Lung (tissue), 12 donors: ENCODE results near the gene TARBP2. TPM values are rescaled to one million over a fixed set of nuclear protein-coding genes. Genes with fewer than 3 reads are reported as not detected.

Experiments
- ATAC-seq: fragments of 200-7000 bp; cut with Tn5 transposase; one replicate; pipeline ENCODE4 v1.9.1; 2020; ENCODE audit warnings: moderate number of reproducible peaks; ENCODE audit not compliant: insufficient read depth, low FRiP score
- DNase-seq, 3 donors: peaks; one replicate each; pipeline ENCODE4 v3.0.0-alpha.2; 2013 to 2017
- H3K27ac ChIP-seq, 2 donors: one replicate each; pipeline ENCODE4 v1.5.1; 2013; ENCODE audit warnings: mild to moderate bottlenecking in 2 of 2, moderate library complexity in 2 of 2, control low read depth in 1 of 2, inconsistent platforms in 1 of 2, low read depth in 1 of 2, low read length in 1 of 2
- H3K27me3 ChIP-seq, 3 donors: one replicate each; pipeline ENCODE4 v1.5.1; 2013; ENCODE audit warnings: low read length in 2 of 3; ENCODE audit not compliant: control insufficient read depth in 3 of 3, insufficient read depth in 3 of 3
- H3K36me3 ChIP-seq, 4 donors: one replicate each; pipeline ENCODE4 v1.5.1; 2013; ENCODE audit warnings: low read length in 4 of 4, mild to moderate bottlenecking in 1 of 4, moderate library complexity in 1 of 4; ENCODE audit not compliant: control insufficient read depth in 4 of 4, insufficient read depth in 4 of 4
- H3K4me1 ChIP-seq, 5 donors: one replicate each; pipeline ENCODE4 v1.5.1; 2013; ENCODE audit warnings: low read length in 5 of 5, mild to moderate bottlenecking in 2 of 5, moderate library complexity in 1 of 5; ENCODE audit not compliant: control insufficient read depth in 5 of 5, insufficient read depth in 5 of 5
- H3K4me3 ChIP-seq: one replicate; pipeline ENCODE4 v1.5.1; 2013; ENCODE audit warnings: mild to moderate bottlenecking, control low read depth, moderate library complexity
- H3K9ac ChIP-seq, 2 donors: one replicate each; pipeline ENCODE4 v1.5.1; 2013; ENCODE audit warnings: low read length in 2 of 2, control low read depth in 1 of 2; ENCODE audit not compliant: insufficient read depth in 1 of 2
- H3K9me3 ChIP-seq, 4 donors: one replicate each; pipeline ENCODE4 v1.5.1; 2013; ENCODE audit warnings: low read length in 3 of 4, mild to moderate bottlenecking in 1 of 4, moderate library complexity in 1 of 4; ENCODE audit not compliant: control insufficient read depth in 4 of 4, insufficient read depth in 3 of 4
- CTCF ChIP-seq: IDR thresholded peaks from 2 replicates; pipeline ENCODE4 v1.5.1; 2012; ENCODE audit warnings: mild to moderate bottlenecking; ENCODE audit errors: control extremely low read depth, extremely low read depth
- WGBS, 2 donors: extraction: QIAGEN DNeasy Blood & Tissue Kit; methylation state at CpG; one replicate each; pipeline ENCODE4 v1.1.7; 2013; 5-methylcytosine and 5-hydroxymethylcytosine counted together
- polyA plus RNA-seq, 2 donors: library from polyadenylated mRNA; stranded (reverse); fragments of 200-250 nt; gene quantifications; one replicate each; pipeline ENCODE4 v1.2.1, GENCODE V29; 2013
- total RNA-seq, 2 donors: library from RNA; depleted of rRNA in 1 of 2; stranded (reverse); fragments of >200 nt in 1 of 2; gene quantifications; one replicate each; pipeline ENCODE4 v1.2.1, GENCODE V29; 2014 to 2021
- donor health status: control.
- donor health status: control.
- donor health status: Bipolar disorder and iron deficiency.
- donor health status: healthy.
- donor health status: DM: yes; HTN: yes; CAD: no.

TARBP2 gene
- total and polyA plus RNA-seq, 4 donors, result 32.2 to 41.3 (median 34.8) TPM

- peak; percentile 71 to 81 (median 78) for DNase-seq
- no peaks in the 10 kb centered on the region for H3K27me3 ChIP-seq
- peak within 1 kb of the TSS; percentile 88 to 98 for H3K9ac ChIP-seq
- peak within 1 kb of the TSS; percentile 55 for H3K4me3 ChIP-seq
- H3K9me3 ChIP-seq, result no peaks in the 10 kb centered on the region
- peak within 1 kb of the TSS; percentile 97 to 99 for H3K27ac ChIP-seq
- no peak for ATAC-seq
- peaks cover 0 to 5% (median 1%) of the 10 kb centered on the region in 4 donors for H3K36me3 ChIP-seq
- WGBS, 2 donors, result 0 to 1% methylated on average over 43 to 51 of the region's 51 CpGs
- TF ChIP-seq CTCF, result no peak
- peaks cover 5 to 56% (median 24%) of the 10 kb centered on the region in 5 donors for H3K4me1 ChIP-seq
Measured at GRCh38 chr12:53499266-53500141, 1.6 kb upstream of the TARBP2 start, which contains the start of gene MAP3K12. Gene MAP3K12, minus strand, starts transcription at chr12:53499458. Its CDS starts 12,067 bp downstream, at chr12:53487391.

GRCh38 chr12:53500142-53500775 lies 824 bp upstream of the TARBP2 start:
- no peak for TF ChIP-seq CTCF
- DNase-seq, result peak; percentile 75 to 91 (median 91)
- 1% methylated on average over 17 of the region's 17 CpGs for WGBS, 2 donors

GRCh38 chr12:53501615-53502181 lies 615 bp downstream of the TARBP2 start:
- TF ChIP-seq CTCF, result no peak
- peak overlapping the region; percentile 56 to 99 for H3K27ac ChIP-seq
- H3K9me3 ChIP-seq, result no peaks in the 10 kb centered on the region
- H3K4me1 ChIP-seq, result peaks cover 5 to 43% (median 15%) of the 10 kb centered on the region in 5 donors
- WGBS, 2 donors, result 59 to 67% methylated on average over 10 of the region's 10 CpGs
- peak overlapping the region; percentile 33 for H3K4me3 ChIP-seq
- ATAC-seq (no peak), DNase-seq (no peak)
- no peaks in the 10 kb centered on the region for H3K27me3 ChIP-seq
- peak overlapping the region in 1 of 2 donors; percentile 75 for H3K9ac ChIP-seq
- H3K36me3 ChIP-seq, result peaks cover 0 to 23% (median 8%) of the 10 kb centered on the region in 4 donors

More at GRCh38 chr12:53500142-53500775, 824 bp upstream of the TARBP2 start:
- H3K4me1 ChIP-seq, result peaks cover 5 to 56% (median 24%) of the 10 kb centered on the region in 5 donors
- ATAC-seq, result no peak
- H3K27ac ChIP-seq, result peak overlapping the region; percentile 97 to 99
- peak overlapping the region; percentile 88 to 98 for H3K9ac ChIP-seq
- H3K9me3 ChIP-seq, result no peaks in the 10 kb centered on the region
- peak overlapping the region; percentile 55 for H3K4me3 ChIP-seq
- no peaks in the 10 kb centered on the region for H3K27me3 ChIP-seq
- H3K36me3 ChIP-seq, result peaks cover 0 to 10% (median 5%) of the 10 kb centered on the region in 4 donors
